Measurements from ENCODE around the gene PARPBP.
A peak's percentile ranks its signal among the peaks of the same experiment; 100 is the strongest.
"Not testable (repeated sequence)": the region's sequence is repeated elsewhere in the genome, so short reads cannot be mapped to it uniquely, and the experiment has no call there.

Gene PARPBP

DNA sequence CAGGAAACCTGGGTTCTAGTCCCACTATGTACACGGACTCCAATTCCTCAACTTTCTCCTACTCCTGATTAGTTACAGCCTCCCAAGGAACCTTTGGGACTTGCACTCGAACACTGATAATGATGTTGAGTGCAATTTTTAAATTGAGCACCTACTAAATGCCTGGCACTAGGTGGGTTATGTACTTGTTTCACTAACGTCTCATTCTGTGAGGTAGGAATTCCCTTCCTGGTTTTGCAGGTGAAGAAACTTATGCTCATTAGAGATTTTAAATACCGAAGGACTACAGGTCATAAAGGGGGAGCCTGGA, 536 bp downstream of the PARPBP start:
- H3K9ac ChIP-seq (ENCODE audit: low read depth, low read length) = peak overlapping the region; percentile 75
- no peaks in the 10 kb centered on the region for H3K4me1 ChIP-seq (ENCODE audit: insufficient read depth, low read length)
- H3K9me3 ChIP-seq (ENCODE audit: control insufficient read depth, insufficient read depth, low read length) = no peaks in the 10 kb centered on the region
- H3K36me3 ChIP-seq (ENCODE audit: insufficient read depth, low read length) = peaks cover 2% of the 10 kb centered on the region; the same call in 1 of the 2 replicates

DNA sequence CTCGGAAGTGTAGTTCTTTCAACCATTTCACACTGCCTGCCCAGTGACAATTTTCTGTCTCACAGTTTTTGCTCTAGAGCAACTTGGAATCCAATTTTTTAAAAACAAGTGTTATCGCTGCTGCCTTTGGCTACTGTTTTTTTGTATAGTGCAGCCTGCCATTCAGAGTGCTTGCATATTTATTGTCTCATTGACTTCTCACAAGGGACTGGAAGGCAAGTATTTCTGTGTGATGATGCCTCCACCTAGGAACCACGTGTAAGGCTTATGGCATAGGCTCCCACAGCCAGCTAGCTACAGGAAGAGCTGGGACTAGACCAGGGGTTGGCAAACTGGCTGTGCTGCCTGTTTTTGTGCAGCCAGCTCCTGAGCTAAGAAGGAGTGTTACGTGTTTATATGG, 903 bp downstream of the PARPBP start:
- peaks cover 2% of the 10 kb centered on the region; the same call in 1 of the 2 replicates for H3K36me3 ChIP-seq (ENCODE audit: insufficient read depth, low read length)
- H3K9me3 ChIP-seq (ENCODE audit: control insufficient read depth, insufficient read depth, low read length) = no peaks in the 10 kb centered on the region
- H3K4me1 ChIP-seq (ENCODE audit: insufficient read depth, low read length) = no peaks in the 10 kb centered on the region
- H3K9ac ChIP-seq (ENCODE audit: low read depth, low read length) = peak overlapping the region; percentile 75

DNA sequence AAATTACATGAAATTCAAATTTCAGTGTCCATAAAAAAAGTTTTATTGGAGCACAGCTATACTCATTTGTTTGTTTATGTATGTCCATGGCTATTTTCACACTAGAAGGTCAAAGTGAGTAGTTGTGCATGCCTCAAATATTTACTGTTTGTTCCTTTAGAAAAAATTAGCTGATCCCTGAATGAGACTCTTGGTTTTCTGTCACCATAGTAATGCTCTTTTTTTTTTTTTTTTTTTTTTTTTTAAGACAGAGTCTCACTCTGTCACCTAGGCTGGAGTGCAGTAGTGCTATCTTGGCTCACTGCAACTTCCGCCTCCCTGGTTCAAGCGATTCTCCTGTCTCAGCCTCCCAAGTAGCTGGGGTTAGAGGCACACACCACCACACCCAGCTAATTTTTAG, 1.3 kb downstream of the PARPBP start:
- H3K4me1 ChIP-seq (ENCODE audit: insufficient read depth, low read length); H3K36me3 ChIP-seq (ENCODE audit: insufficient read depth, low read length); H3K9me3 ChIP-seq (ENCODE audit: control insufficient read depth, insufficient read depth, low read length): not testable (repeated sequence)
- peak overlapping the region; percentile 75 for H3K9ac ChIP-seq (ENCODE audit: low read depth, low read length)

DNA sequence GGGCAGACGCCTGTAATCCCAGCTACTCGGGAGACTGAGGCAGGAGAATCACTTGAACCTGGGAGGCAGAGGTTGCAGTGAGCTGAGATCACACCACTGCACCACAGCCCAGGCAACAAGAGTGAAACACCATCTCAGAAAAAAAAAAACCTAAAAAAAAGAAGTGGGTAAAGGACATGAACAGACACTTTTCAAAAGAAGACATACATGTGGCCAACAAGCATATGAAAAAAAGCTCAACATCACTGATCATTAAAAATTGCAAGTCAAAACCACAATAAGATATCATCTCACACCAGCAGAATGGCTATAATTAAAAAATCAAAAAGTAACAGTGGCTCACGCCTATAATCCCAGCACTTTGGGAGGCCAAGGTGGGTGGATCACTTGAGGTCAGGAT, 10.7 kb downstream of the PARPBP start:
- H3K4me1 ChIP-seq (ENCODE audit: insufficient read depth, low read length); H3K9ac ChIP-seq (ENCODE audit: low read depth, low read length); H3K36me3 ChIP-seq (ENCODE audit: insufficient read depth, low read length); H3K9me3 ChIP-seq (ENCODE audit: control insufficient read depth, insufficient read depth, low read length): not testable (repeated sequence)

DNA sequence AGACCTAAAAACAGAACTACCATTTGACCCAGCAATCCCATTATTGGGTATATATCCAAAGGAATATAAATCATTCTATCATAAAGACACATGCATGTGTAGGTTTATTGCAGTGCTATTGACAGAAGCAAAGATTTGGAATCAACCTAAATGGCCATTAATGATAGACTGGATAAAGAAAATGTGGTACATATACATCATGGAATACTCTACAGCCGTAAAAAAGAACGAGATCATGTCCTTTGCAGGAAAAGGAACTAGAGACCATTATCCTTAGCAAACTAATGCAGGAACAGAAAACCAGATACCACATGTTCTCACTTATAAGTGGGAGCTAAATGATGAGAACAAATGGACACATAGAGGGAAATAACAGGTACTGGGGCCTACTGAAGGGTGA, 11.5 kb downstream of the PARPBP start:
- H3K4me1 ChIP-seq (ENCODE audit: insufficient read depth, low read length); H3K36me3 ChIP-seq (ENCODE audit: insufficient read depth, low read length): not testable (repeated sequence)

DNA sequence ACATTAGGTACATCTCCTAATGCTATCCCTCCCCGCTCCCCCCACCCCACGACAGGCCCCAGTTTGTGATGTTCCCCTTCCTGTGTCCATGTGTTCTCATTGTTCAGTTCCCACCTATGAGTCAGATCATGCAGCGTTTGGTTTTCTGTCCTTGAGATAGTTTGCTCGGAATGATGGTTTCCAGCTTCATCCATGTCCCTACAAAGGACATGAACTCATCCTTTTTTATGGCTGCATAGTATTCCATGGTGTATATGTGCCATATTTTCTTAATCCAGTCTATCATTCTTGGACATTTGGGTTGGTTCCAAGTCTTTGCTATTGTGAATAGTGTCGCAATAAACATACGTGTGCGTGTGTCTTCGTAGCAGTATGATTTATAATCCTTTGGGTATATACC, 17.6 kb downstream of the PARPBP start:
- H3K36me3 ChIP-seq (ENCODE audit: insufficient read depth, low read length); H3K9ac ChIP-seq (ENCODE audit: low read depth, low read length); H3K4me1 ChIP-seq (ENCODE audit: insufficient read depth, low read length); H3K9me3 ChIP-seq (ENCODE audit: control insufficient read depth, insufficient read depth, low read length): not testable (repeated sequence)

More for the DNA sequence above, 11.5 kb downstream of the PARPBP start:
- not testable (repeated sequence) for H3K9me3 ChIP-seq (ENCODE audit: control insufficient read depth, insufficient read depth, low read length); H3K9ac ChIP-seq (ENCODE audit: low read depth, low read length)

DNA sequence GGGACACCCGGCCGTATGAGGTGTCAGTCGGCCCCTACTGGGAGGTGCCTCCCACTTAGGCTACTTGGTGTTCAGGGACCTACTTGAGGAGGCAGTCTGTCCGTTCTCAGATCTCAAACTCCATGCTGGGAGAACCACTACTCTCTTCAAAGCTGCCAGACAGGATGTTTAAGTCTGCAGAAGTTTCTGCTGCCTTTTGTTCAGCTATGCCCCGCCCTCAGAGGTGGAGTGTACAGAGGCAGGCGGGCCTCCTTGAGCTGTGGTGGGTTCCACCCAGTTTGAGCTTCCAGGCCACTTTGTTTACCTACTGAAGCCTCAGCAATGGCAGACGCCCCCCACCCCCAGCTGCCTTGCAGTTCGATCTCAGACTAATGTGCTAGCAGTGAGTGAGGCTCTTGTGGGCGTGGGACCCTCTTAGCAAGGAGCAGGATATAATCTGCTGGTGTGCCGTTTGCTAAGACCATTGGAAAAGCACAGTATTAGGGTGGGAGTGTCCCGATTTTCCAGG, 22.9 kb downstream of the PARPBP start:
- not testable (repeated sequence) for H3K9ac ChIP-seq (ENCODE audit: low read depth, low read length); H3K9me3 ChIP-seq (ENCODE audit: control insufficient read depth, insufficient read depth, low read length); H3K4me1 ChIP-seq (ENCODE audit: insufficient read depth, low read length); H3K36me3 ChIP-seq (ENCODE audit: insufficient read depth, low read length)

DNA sequence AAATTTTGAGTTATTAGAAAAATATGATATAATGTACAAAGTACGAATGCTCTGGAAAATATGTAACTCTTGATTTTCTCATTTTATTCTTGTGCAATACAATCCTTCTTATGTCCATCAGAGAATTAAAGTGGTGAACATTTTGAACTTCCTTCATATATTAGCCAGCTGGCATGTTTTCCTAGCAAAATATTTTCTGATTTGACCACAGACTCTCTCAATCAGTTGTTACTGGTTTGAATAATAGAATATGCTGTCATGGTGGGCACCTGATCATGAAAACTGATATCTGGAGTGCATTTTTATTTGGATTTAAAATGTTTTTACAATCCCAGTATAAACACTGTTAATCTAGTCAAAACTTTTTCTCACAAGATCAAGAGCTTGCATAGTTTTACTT, 24.2 kb downstream of the PARPBP start:
- H3K36me3 ChIP-seq (ENCODE audit: insufficient read depth, low read length) = no peaks in the 10 kb centered on the region
- H3K4me1 ChIP-seq (ENCODE audit: insufficient read depth, low read length) = no peaks in the 10 kb centered on the region
- no peaks in the 10 kb centered on the region for H3K9me3 ChIP-seq (ENCODE audit: control insufficient read depth, insufficient read depth, low read length)
- H3K9ac ChIP-seq (ENCODE audit: low read depth, low read length) = no peak overlapping the region

DNA sequence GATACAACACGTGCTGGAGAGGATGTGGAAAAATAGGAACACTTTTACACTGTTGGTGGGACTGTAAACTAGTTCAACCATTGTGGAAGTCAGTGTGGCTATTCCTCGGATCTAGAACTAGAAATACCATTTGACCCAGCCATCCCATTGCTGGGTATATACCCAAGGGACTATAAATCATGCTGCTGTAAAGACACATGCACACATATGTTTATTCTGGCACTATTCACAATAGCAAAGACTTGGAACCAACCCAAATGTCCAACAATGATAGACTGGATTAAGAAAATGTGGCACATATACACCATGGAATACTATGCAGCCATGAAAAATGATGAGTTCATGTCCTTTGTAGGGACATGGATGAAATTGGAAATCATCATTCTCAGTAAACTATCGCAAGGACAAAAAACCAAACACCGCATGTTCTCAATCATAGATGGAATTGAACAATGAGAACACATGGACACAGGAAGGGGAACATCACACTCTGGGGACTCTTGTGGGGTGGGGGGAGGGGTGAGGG, 27.1 kb downstream of the PARPBP start:
- not testable (repeated sequence) for H3K4me1 ChIP-seq (ENCODE audit: insufficient read depth, low read length); H3K36me3 ChIP-seq (ENCODE audit: insufficient read depth, low read length); H3K9ac ChIP-seq (ENCODE audit: low read depth, low read length); H3K9me3 ChIP-seq (ENCODE audit: control insufficient read depth, insufficient read depth, low read length)

DNA sequence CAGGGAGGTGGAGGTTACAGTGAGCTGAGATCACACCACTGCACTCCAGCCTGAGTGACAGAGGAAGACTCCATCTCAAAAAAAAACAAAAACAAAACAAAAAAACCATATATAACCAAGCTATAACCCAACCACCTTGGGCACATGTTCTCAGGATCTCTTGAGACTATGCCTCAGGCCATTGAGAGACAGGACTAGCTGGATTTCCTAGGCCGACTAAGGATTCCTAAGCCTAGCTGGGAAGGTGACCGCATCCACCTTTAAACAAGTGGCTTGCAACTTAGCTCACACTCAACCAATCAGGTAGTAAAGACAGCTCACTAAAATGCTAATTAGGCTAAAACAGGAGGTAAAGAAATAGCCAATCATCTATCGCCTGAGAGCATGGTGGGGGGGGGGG, 35.2 kb downstream of the PARPBP start:
- not testable (repeated sequence) for H3K36me3 ChIP-seq (ENCODE audit: insufficient read depth, low read length); H3K9me3 ChIP-seq (ENCODE audit: control insufficient read depth, insufficient read depth, low read length); H3K4me1 ChIP-seq (ENCODE audit: insufficient read depth, low read length); H3K9ac ChIP-seq (ENCODE audit: low read depth, low read length)

DNA sequence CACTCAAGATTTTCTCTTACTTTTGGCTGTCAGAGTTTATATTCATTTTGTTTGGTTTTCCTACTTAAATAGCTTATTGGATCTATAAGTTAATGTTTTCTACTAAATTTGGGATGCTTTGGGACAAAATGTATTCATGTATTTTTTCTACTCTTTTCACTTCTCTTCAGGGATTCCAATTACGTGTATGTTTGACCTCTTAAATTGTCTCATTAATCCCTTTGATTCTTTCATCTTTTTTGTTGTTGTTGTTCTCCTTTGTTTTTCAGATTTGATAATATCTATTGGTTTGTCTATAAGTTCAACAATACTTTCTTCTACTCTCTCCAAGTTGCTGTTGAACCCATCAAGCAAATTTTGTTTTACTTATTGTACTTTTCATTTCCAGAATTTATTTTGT, 43.4 kb downstream of the PARPBP start:
- Histone ChIP-seq H3K9me3 (ENCODE audit: control insufficient read depth, insufficient read depth, low read length) (no peaks in the 10 kb centered on the region), H3K4me1 (ENCODE audit: insufficient read depth, low read length) (no peaks in the 10 kb centered on the region), H3K36me3 (ENCODE audit: insufficient read depth, low read length) (no peaks in the 10 kb centered on the region; the same call in 1 of the 2 replicates), H3K9ac (ENCODE audit: low read depth, low read length) (no peak overlapping the region)

DNA sequence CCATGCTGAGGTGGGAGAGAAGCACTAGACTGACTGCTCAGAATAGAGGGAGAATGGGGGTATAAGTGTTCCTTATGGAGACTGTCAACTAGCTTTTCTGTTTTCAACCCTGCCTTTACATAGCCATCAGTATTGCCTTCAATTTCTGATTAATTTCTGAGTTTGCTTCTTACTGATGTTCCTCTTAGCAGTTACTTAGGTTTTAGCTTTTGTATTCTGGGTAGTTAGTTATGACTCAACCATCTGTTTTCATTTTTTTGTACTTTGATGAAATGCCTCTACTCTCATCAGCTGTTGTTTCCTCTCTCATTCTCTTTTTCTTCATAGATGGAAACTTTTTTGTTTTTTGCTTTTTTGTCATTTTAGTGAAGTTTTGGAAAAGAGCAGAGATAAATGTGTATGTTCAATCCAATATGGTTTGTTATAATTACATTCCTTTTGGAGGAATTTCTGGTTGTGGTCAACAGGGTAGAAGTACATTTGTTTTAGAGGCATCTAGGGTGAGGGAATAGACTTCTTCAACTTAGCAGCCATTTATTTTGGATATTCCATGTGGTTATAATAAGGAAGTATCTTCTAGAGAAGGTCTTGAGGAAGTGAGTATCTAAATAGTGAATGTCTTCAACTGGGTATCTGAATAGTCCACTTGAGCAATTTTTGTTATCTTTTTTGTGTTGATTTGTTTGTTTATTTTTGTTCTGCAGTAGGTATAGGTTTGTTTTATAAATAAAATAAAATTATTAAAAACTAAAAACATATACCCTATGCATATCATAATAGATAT, 48.0 kb downstream of the PARPBP start:
- Histone ChIP-seq H3K36me3 (ENCODE audit: insufficient read depth, low read length) (no peaks in the 10 kb centered on the region; the same call in 1 of the 2 replicates), H3K4me1 (ENCODE audit: insufficient read depth, low read length) (no peaks in the 10 kb centered on the region), H3K9ac (ENCODE audit: low read depth, low read length) (no peak overlapping the region), H3K9me3 (ENCODE audit: control insufficient read depth, insufficient read depth, low read length) (no peaks in the 10 kb centered on the region)

DNA sequence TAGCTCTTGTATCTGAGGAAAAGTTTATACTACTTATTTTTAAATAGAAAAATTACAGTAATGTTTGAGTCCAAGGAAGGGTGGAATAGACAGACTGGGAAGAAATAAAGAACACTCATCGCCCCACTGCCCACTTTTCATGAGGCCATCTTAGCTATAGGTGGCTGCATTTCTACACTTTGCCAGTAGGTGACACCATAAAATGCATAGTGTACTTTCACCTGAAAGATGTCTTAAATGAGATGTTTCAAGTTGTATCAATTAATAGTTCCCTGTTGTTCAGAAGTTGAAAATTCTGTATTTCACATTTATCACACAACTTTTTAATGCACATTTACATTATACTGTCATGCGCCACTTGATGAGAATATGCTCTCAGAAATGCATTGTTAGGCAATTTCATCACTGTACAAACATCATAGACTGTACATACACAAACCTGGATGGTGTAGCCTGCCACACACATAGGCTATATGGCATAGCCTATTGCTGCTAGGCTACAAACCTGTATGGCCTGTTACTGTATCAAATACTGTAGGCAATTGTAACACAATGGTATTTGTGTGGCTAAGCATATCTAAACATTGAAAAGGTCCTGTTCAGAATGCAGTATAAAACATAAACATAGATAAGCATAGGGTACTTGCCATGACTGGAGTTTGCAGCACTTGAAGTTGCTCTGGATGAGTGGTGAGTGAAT, 50.1 kb downstream of the PARPBP start:
- no peak overlapping the region for H3K9ac ChIP-seq (ENCODE audit: low read depth, low read length)
- H3K9me3 ChIP-seq (ENCODE audit: control insufficient read depth, insufficient read depth, low read length) = no peaks in the 10 kb centered on the region
- H3K4me1 ChIP-seq (ENCODE audit: insufficient read depth, low read length) = no peaks in the 10 kb centered on the region
- H3K36me3 ChIP-seq (ENCODE audit: insufficient read depth, low read length) = no peaks in the 10 kb centered on the region; the same call in 1 of the 2 replicates

DNA sequence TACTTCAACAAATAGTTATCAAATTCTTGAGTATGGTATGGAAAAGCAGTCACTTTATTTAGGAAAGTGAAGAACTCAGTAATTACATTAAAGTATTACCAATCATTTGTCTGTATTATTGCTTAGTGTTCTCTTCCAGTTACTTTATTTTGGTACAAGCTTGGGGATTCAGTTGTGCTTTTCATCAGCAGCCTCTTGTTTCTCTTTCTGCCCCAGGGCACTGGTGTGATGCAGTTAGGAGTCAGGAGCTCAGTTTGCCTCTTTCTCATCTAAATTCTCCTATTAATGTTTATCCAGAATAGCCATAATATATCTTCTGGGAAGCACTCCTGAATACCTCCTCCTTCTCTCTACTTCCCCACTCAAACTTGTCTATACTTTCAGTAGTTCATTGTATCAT, 52.0 kb downstream of the PARPBP start:
- H3K9me3 ChIP-seq (ENCODE audit: control insufficient read depth, insufficient read depth, low read length) = no peaks in the 10 kb centered on the region
- no peaks in the 10 kb centered on the region; the same call in 1 of the 2 replicates for H3K36me3 ChIP-seq (ENCODE audit: insufficient read depth, low read length)
- no peak overlapping the region for H3K9ac ChIP-seq (ENCODE audit: low read depth, low read length)
- no peaks in the 10 kb centered on the region for H3K4me1 ChIP-seq (ENCODE audit: insufficient read depth, low read length)

DNA sequence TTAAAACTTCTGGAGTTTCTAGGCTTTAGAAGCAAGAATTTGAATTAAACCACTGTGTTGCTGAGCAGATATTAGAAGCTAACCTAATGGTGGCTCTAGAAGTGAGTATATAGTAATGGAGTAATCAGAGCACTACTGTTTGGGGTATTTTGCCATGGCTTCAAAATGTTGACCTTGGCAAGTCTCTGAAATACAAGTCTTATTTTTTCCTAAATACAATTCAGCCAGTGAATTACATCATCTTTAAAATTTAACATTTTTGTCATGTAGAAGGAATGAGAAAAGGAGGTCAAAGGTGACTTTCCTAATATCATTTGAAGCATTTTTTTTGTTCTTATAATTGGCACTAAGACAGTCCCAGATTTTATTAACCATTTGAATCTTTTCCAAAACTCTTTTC, 52.5 kb downstream of the PARPBP start:
- Histone ChIP-seq H3K9ac (ENCODE audit: low read depth, low read length) (no peak overlapping the region), H3K9me3 (ENCODE audit: control insufficient read depth, insufficient read depth, low read length) (no peaks in the 10 kb centered on the region), H3K4me1 (ENCODE audit: insufficient read depth, low read length) (no peaks in the 10 kb centered on the region), H3K36me3 (ENCODE audit: insufficient read depth, low read length) (no peaks in the 10 kb centered on the region; the same call in 1 of the 2 replicates)
